ENCODE results near the gene SLC35E4. TPM values are rescaled to one million over a fixed set of nuclear protein-coding genes. Genes with fewer than 3 reads are reported as not detected.

The SLC35E4 gene
- 16.5 and 20.5 TPM in 2 replicates for total RNA-seq

GRCh38 chr22:30635273-30636225 lies at the start of gene SLC35E4:
Gene SLC35E4, plus strand, starts transcription at chr22:30635781. Its CDS starts 670 bp downstream, at chr22:30636451.

GRCh38 chr22:30591588-30592359 lies 43.8 kb upstream of the SLC35E4 start, which contains the start of gene PES1:
Gene PES1, minus strand, starts transcription at chr22:30591910. Its CDS starts 77 bp downstream, at chr22:30591833.

GRCh38 chr22:30606455-30607299 lies 28.9 kb upstream of the SLC35E4 start, which contains the start of gene TCN2:
Gene TCN2, plus strand, starts transcription at chr22:30607174. Its CDS starts 158 bp downstream, at chr22:30607332.

GRCh38 chr22:30667494-30668385 lies 32.2 kb downstream of the SLC35E4 start, which contains the start of gene DUSP18:
Gene DUSP18, minus strand, starts transcription at chr22:30667875. Its CDS starts 3,872 bp downstream, at chr22:30664003.

GRCh38 chr22:30694640-30695350 lies 59.2 kb downstream of the SLC35E4 start, which contains the start of gene OSBP2:
Gene OSBP2, plus strand, starts transcription at chr22:30694874. Its CDS starts 36 bp downstream, at chr22:30694910.

Other genes starting within 250 kb of the SLC35E4 start
- 30.5 and 42.6 TPM in 2 replicates for gene RNF215, start 248.4 kb upstream of the SLC35E4 start, total RNA-seq
- gene SEC14L2, start 238.8 kb upstream of the SLC35E4 start, total RNA-seq = 12.7 and 15.9 TPM in 2 replicates
- gene MTFP1, start 210.0 kb upstream of the SLC35E4 start, total RNA-seq = 5.4 and 10.4 TPM in 2 replicates
- gene SEC14L3, start 163.8 kb upstream of the SLC35E4 start, total RNA-seq = not detected in 2 replicates
- 0.07 and 0.13 TPM in 2 replicates for gene SEC14L4, start 130.1 kb upstream of the SLC35E4 start, total RNA-seq
- gene SEC14L6, start 89.0 kb upstream of the SLC35E4 start, total RNA-seq = 0.20 and 0.40 TPM in 2 replicates
- 0.23 and 0.39 TPM in 2 replicates for gene GAL3ST1, start 61.1 kb upstream of the SLC35E4 start, total RNA-seq
- 72.5 and 83.5 TPM in 2 replicates for gene PES1, start 43.9 kb upstream of the SLC35E4 start, total RNA-seq
- gene TCN2, start 28.6 kb upstream of the SLC35E4 start, total RNA-seq = 5.5 and 7.4 TPM in 2 replicates
- gene DUSP18, start 32.1 kb downstream of the SLC35E4 start, total RNA-seq = 10.0 and 10.4 TPM in 2 replicates
- gene OSBP2, start 59.1 kb downstream of the SLC35E4 start, total RNA-seq = 2.2 and 2.4 TPM in 2 replicates

Measured in smooth muscle cell of the pulmonary artery (primary cell).